Natural killer cell (primary cell): ENCODE results near the gene NDUFA5. TPM values are rescaled to one million over a fixed set of nuclear protein-coding genes. Genes with fewer than 3 reads are reported as not detected.

Source experiments
- ATAC-seq, 3 donors: fragments of 150-1000 bp in 2 of 3; fragments of 200-7000 bp in 1 of 3; cut with Tn5 transposase; 1 replicate in 1 of 3; 2 replicates in 2 of 3; pipeline ENCODE4 v1.10.0; 2021; ENCODE audit warnings: mild to moderate bottlenecking in 2 of 3, moderate library complexity in 2 of 3
- DNase-seq, 2 donors: peaks; one replicate each; pipeline versions ENCODE4 v3.0.0 to v3.0.0-alpha.2; 2013 to 2021; ENCODE audit warnings: mixed read lengths in 1 of 2
- H3K27ac ChIP-seq: one replicate; pipeline ENCODE4 v1.5.1; 2013; ENCODE audit warnings: mild to moderate bottlenecking, low read length
- H3K27me3 ChIP-seq: one replicate; pipeline ENCODE4 v1.6.1; 2013; ENCODE audit warnings: low read length; ENCODE audit not compliant: control insufficient read depth, insufficient read depth
- H3K36me3 ChIP-seq: one replicate; pipeline ENCODE4 v1.6.1; 2013; ENCODE audit warnings: low read length; ENCODE audit not compliant: control insufficient read depth, insufficient read depth
- H3K4me1 ChIP-seq: one replicate; pipeline ENCODE4 v1.6.1; 2013; ENCODE audit warnings: low read length; ENCODE audit not compliant: control insufficient read depth, insufficient read depth
- H3K4me3 ChIP-seq: one replicate; pipeline ENCODE4 v1.5.1; 2013; ENCODE audit warnings: low read length
- H3K9me3 ChIP-seq: one replicate; pipeline ENCODE4 v1.6.1; 2013; ENCODE audit warnings: low read length; ENCODE audit not compliant: control insufficient read depth, insufficient read depth
- H3K27ac Mint-ChIP-seq, 2 donors: one replicate each; pipeline ENCODE4 v1.8.0; 2022; ENCODE audit warnings: mild to moderate bottlenecking in 2 of 2, mixed read lengths in 2 of 2, moderate library complexity in 1 of 2
- H3K27me3 Mint-ChIP-seq, 2 donors: one replicate each; pipeline ENCODE4 v1.8.0; 2022; ENCODE audit warnings: low read depth in 2 of 2, mixed read lengths in 2 of 2
- H3K36me3 Mint-ChIP-seq: one replicate; pipeline ENCODE4 v1.8.0; 2022; ENCODE audit warnings: mixed read lengths
- H3K4me1 Mint-ChIP-seq, 2 donors: one replicate each; pipeline ENCODE4 v1.8.0; 2022; ENCODE audit warnings: mixed read lengths in 2 of 2
- H3K4me3 Mint-ChIP-seq: one replicate; pipeline ENCODE4 v1.8.0; 2022; ENCODE audit warnings: mild to moderate bottlenecking, moderate library complexity, mixed read lengths
- H3K9me3 Mint-ChIP-seq, 2 donors: one replicate each; pipeline ENCODE4 v1.8.0; 2022; ENCODE audit warnings: mixed read lengths in 2 of 2
- WGBS: methylation state at CpG from one replicate; pipeline ENCODE4 v1.1.7; 2013; ENCODE audit warnings: missing lambda C conversion rate; ENCODE audit not compliant: insufficient coverage; 5-methylcytosine and 5-hydroxymethylcytosine counted together
- intact Hi-C: fragments of 100-400 bp; cut with micrococcal nuclease; formaldehyde crosslinking; loops from one replicate; pipeline ENCODE4 v1.14.2; 2022
- total RNA-seq, 4 donors: library from RNA; stranded (reverse); fragments of 120-200 nt in 1 of 4; gene quantifications; one replicate each; pipeline versions ENCODE4 v1.2.3 to v1.2.4, GENCODE V29; 2013 to 2022
- TF ChIP-seq, protein P1 (sequence below): fragments of 200-600 bp; IDR thresholded peaks from one replicate; pipeline ENCODE4 v1.8.0; 2022; ENCODE audit warnings: antibody characterized with exemption

Gene NDUFA5
- total RNA-seq, 3 donors from 2014 or later (not counting 1 experiment from before 2014, with no cell fraction given): 46.0 to 51.2 (median 50.4) TPM

DNA sequence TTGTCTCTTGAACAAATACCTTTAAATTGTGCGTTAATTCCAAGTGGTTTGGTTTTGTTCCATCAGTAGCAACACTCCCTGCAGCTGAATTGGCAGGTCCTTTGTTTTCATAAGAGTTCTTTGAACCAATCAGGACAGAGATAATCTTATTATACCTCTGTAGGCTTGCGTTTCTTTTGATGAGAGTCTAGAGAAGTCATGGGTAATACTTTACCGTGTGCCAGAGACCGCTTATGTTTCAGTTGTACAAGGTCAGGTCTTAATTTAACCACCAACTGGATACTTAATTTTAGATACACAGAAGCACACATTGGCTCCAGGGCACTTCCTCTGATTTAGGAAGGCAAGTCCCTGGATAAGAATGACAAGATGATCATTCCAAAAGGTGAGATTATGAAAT lies 43.9 kb upstream of the NDUFA5 start, which contains the start of gene ASB15:
Gene ASB15, plus strand, starts transcription at position 292 of the 400 bp plus-strand sequence. CDS start 12,682 bp downstream, outside the sequence.
- DNase-seq (no peak), ATAC-seq (no peak)
- Mint-ChIP-seq H3K27me3 (peaks cover 15 to 17% of the 10 kb centered on the region in 2 donors), H3K4me3 (no peak within 1 kb of the TSS), H3K36me3 (no peaks in the 10 kb centered on the region), H3K9me3 (no peaks in the 10 kb centered on the region), H3K4me1 (no peaks in the 10 kb centered on the region), H3K27ac (no peak within 1 kb of the TSS)
- 94% methylated on average over 4 of the region's 4 CpGs for WGBS
- no peaks in the 10 kb centered on the region for H3K36me3 ChIP-seq
- intact Hi-C loops: no loop called here
- no peak within 1 kb of the TSS for H3K27ac ChIP-seq
- peaks cover 2% of the 10 kb centered on the region for H3K27me3 ChIP-seq
- no peaks in the 10 kb centered on the region for H3K9me3 ChIP-seq
- TF ChIP-seq, protein P1, sequence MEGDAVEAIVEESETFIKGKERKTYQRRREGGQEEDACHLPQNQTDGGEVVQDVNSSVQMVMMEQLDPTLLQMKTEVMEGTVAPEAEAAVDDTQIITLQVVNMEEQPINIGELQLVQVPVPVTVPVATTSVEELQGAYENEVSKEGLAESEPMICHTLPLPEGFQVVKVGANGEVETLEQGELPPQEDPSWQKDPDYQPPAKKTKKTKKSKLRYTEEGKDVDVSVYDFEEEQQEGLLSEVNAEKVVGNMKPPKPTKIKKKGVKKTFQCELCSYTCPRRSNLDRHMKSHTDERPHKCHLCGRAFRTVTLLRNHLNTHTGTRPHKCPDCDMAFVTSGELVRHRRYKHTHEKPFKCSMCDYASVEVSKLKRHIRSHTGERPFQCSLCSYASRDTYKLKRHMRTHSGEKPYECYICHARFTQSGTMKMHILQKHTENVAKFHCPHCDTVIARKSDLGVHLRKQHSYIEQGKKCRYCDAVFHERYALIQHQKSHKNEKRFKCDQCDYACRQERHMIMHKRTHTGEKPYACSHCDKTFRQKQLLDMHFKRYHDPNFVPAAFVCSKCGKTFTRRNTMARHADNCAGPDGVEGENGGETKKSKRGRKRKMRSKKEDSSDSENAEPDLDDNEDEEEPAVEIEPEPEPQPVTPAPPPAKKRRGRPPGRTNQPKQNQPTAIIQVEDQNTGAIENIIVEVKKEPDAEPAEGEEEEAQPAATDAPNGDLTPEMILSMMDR: no peak
- no peaks in the 10 kb centered on the region for H3K4me1 ChIP-seq
- H3K4me3 ChIP-seq: no peak within 1 kb of the TSS

DNA sequence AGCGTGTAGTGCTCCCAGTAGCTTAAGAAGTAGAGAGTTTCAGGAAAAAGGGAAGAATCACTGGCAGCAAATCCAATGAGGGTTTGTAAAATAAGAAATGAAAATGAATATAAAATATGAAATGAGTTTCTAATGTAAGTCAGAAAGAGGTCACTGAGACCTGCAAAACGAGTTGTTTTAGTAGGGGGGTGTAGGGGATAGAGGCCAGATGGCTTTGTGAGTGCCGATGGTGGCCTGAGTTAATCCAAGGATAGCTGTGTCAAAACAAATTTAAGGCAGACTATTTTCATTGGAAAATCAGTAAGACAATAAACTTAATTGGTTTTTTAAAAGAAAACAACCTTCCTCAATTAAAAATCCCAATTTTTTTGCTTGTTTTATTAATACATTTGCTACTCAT lies 43.3 kb upstream of the NDUFA5 start:
- Mint-ChIP-seq H3K27me3 (peaks cover 15 to 17% of the 10 kb centered on the region in 2 donors), H3K4me1 (no peaks in the 10 kb centered on the region), H3K36me3 (no peaks in the 10 kb centered on the region), H3K4me3 (no peak overlapping the region), H3K9me3 (no peaks in the 10 kb centered on the region), H3K27ac (no peak overlapping the region)
- H3K27me3 ChIP-seq: peaks cover 2% of the 10 kb centered on the region
- intact Hi-C loops: no loop called here
- H3K4me3 ChIP-seq: no peak overlapping the region
- no peaks in the 10 kb centered on the region for H3K9me3 ChIP-seq
- WGBS: 70% methylated on average over 3 of the region's 3 CpGs
- no peak for ATAC-seq
- TF ChIP-seq, protein P1: no peak
- no peaks in the 10 kb centered on the region for H3K36me3 ChIP-seq
- no peaks in the 10 kb centered on the region for H3K4me1 ChIP-seq
- no peak overlapping the region for H3K27ac ChIP-seq
- DNase-seq: no peak

DNA sequence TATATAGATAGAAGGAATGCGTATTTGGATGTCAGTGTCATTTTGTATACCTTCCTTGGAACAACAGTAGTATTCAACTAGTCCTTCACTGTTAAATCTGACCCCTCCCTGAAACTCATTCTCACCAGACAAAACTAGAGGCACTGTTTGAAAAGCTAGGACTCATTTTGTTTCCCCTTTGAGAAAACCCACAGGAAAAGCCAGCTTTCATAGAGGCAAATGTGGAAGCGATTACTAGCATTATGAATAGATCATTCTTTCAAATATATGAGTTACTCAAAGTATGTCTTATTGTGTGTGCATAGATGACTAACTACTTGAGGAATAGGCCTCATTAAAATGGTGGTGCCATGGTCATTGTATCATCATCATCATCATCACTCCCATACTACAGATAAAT lies 42.1 kb upstream of the NDUFA5 start:
- Histone ChIP-seq H3K4me3 (no peak overlapping the region), H3K27ac (no peak overlapping the region), H3K4me1 (no peaks in the 10 kb centered on the region), H3K9me3 (no peaks in the 10 kb centered on the region), H3K27me3 (peaks cover 2% of the 10 kb centered on the region), H3K36me3 (no peaks in the 10 kb centered on the region)
- DNase-seq (no peak), ATAC-seq (no peak)
- WGBS: no CpG with 5 or more reads among the region's 2 CpGs
- H3K27ac Mint-ChIP-seq: no peak overlapping the region
- H3K4me1 Mint-ChIP-seq: no peaks in the 10 kb centered on the region
- H3K4me3 Mint-ChIP-seq: no peak overlapping the region
- H3K36me3 Mint-ChIP-seq: no peaks in the 10 kb centered on the region
- intact Hi-C loops: no loop called here
- peaks cover 15 to 17% of the 10 kb centered on the region in 2 donors for H3K27me3 Mint-ChIP-seq
- no peaks in the 10 kb centered on the region for H3K9me3 Mint-ChIP-seq
- TF ChIP-seq, protein P1: no peak

DNA sequence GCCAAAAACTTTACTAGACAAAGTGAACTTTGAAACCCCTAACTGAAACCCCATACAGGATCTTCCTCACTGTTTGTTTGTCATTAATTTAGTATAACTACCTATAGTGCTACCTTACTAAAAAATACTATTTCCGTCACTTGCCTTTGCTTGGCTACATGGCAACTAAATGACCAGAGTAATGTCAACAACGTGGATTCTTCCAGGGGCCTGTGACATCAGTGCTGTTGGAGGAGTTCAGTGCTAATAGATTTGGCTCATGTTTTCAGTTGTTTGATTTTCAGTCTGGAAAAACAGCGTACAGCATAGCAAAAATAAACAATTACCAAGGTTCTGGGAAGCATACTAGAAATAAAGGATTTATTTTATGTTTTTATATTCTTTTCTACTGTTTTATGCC lies 41.0 kb upstream of the NDUFA5 start:
- no peaks in the 10 kb centered on the region for H3K4me1 Mint-ChIP-seq
- Histone ChIP-seq H3K4me1 (no peaks in the 10 kb centered on the region), H3K9me3 (no peaks in the 10 kb centered on the region), H3K27ac (no peak overlapping the region), H3K27me3 (no peaks in the 10 kb centered on the region), H3K4me3 (no peak overlapping the region), H3K36me3 (no peaks in the 10 kb centered on the region)
- H3K4me3 Mint-ChIP-seq: no peak overlapping the region
- no peak overlapping the region for H3K27ac Mint-ChIP-seq
- 84% methylated on average over 2 of the region's 3 CpGs for WGBS
- TF ChIP-seq, protein P1: no peak
- no peak for DNase-seq
- H3K27me3 Mint-ChIP-seq: peaks cover 13% of the 10 kb centered on the region in 2 donors
- intact Hi-C loops: no loop called here
- H3K9me3 Mint-ChIP-seq: no peaks in the 10 kb centered on the region
- ATAC-seq: no peak
- no peaks in the 10 kb centered on the region for H3K36me3 Mint-ChIP-seq
